ENCODE data around the gene VPS54.

DNA sequence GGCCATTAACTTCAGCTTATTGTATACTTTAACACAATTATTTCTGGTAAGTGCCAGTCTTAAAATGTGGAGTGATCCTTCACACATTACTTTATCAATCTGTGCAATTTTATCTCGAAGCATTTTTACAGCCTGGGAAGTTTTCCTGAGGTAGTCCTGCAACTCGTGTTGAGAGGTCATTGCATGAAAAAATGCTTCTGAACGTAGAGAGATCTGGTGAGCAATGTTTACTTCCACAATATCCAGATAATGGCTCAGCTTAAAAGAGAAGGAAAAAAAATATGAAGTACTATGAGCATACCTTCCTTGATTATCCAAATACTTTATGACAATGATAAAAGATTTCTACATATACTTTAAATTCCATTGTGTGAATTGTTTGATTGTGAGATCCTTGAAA is 57.0 kb downstream of the VPS54 start:
- TF ChIP-seq, protein P1, sequence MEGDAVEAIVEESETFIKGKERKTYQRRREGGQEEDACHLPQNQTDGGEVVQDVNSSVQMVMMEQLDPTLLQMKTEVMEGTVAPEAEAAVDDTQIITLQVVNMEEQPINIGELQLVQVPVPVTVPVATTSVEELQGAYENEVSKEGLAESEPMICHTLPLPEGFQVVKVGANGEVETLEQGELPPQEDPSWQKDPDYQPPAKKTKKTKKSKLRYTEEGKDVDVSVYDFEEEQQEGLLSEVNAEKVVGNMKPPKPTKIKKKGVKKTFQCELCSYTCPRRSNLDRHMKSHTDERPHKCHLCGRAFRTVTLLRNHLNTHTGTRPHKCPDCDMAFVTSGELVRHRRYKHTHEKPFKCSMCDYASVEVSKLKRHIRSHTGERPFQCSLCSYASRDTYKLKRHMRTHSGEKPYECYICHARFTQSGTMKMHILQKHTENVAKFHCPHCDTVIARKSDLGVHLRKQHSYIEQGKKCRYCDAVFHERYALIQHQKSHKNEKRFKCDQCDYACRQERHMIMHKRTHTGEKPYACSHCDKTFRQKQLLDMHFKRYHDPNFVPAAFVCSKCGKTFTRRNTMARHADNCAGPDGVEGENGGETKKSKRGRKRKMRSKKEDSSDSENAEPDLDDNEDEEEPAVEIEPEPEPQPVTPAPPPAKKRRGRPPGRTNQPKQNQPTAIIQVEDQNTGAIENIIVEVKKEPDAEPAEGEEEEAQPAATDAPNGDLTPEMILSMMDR (IDR thresholded peaks at IDR 0.05), result no peak
- no peak for TF ChIP-seq EP300 (IDR thresholded peaks at IDR 0.05)

Data from tibial nerve (tissue), 4 donors.